ENCODE results near the gene ANXA1.

ANXA1 gene

DNA sequence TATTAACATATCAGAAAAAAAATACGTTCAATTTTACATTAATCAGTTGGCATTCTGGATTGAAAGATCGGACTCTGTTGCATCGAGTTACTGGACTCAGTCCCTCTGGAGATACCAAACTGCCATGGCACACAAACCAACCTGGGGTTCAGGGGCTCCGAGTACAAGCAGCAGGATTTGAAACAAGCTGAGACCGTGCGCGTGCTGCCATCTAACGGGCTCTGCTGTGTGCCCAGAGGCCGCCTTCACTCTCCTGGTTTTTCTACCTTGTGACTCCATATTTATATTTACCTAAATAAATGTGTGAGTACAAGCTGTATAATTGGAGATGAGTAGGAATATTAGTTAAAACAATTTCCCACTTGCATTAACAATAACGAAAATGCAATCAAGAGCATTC lies 48.2 kb downstream of the ANXA1 start:
- H3K9me3 Mint-ChIP-seq, result no peaks in the 10 kb centered on the region
- no peaks in the 10 kb centered on the region for H3K4me1 Mint-ChIP-seq (ENCODE audit: low read depth)
- peaks cover 18% of the 10 kb centered on the region for H3K27me3 Mint-ChIP-seq
- H3K36me3 Mint-ChIP-seq (ENCODE audit: low read depth), result no peaks in the 10 kb centered on the region
- no peak overlapping the region for H3K27ac Mint-ChIP-seq
- no peak overlapping the region for H3K4me3 Mint-ChIP-seq

DNA sequence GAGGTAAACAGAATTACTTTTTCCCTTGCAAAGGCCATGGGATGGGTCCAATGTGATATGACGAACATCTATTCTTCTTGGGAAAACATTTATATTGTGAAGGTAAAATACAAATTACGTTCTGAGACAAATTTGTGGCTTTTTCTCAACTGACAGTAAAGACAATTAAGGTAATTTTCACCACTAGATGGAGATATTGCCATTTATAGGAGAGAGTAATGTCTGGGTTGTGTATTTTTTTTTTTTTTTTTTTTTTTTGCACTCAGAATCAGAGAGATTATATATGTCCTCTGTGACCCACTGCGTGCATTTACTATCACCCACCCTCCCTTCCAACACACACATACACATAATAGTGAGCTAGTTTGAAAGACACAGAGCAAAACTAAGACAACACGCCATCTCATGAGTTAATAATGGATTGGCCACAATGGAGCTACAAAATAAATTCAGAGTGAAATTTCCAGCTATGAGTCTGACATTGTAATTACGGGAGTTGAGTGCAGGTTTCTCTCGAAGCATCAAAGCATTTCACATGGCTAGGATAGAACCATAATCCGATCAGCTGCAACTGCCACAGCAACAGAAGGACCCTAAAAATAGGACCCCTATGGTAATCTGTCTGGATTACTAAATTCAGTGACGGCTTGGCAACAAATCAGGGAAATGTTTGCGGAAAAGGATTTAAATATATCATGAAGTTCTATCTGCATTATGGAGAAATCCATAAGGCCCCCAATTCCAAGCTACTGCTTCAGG lies 49.2 kb downstream of the ANXA1 start:
- peaks cover 17% of the 10 kb centered on the region for H3K27me3 Mint-ChIP-seq
- H3K27ac Mint-ChIP-seq, result no peak overlapping the region
- H3K9me3 Mint-ChIP-seq, result no peaks in the 10 kb centered on the region
- no peaks in the 10 kb centered on the region for H3K4me1 Mint-ChIP-seq (ENCODE audit: low read depth)
- no peaks in the 10 kb centered on the region for H3K36me3 Mint-ChIP-seq (ENCODE audit: low read depth)
- no peak overlapping the region for H3K4me3 Mint-ChIP-seq

DNA sequence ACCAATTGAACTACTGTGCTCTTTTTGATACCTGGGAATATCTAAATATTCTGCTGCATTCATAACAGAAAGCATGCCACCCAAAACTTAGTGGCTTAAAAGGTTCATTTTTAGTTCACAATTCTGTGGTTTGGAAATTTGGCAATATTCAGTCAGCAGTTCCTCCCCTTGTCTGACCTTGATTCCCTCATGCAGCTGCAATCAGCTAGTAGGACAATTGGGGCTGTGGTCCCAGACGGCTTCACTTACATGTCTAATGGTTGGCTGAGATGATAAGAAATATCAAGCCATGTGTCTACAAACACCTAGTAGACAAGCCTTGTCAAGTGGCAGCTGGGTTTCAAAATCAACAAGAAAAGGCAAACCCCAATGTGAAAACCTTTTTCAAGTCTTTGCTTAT lies 51.3 kb downstream of the ANXA1 start:
- H3K36me3 Mint-ChIP-seq (ENCODE audit: low read depth), result no peaks in the 10 kb centered on the region
- no peaks in the 10 kb centered on the region for H3K9me3 Mint-ChIP-seq
- H3K4me3 Mint-ChIP-seq, result no peak overlapping the region
- peaks cover 11% of the 10 kb centered on the region for H3K27me3 Mint-ChIP-seq
- H3K27ac Mint-ChIP-seq, result no peak overlapping the region
- H3K4me1 Mint-ChIP-seq (ENCODE audit: low read depth), result no peaks in the 10 kb centered on the region

DNA sequence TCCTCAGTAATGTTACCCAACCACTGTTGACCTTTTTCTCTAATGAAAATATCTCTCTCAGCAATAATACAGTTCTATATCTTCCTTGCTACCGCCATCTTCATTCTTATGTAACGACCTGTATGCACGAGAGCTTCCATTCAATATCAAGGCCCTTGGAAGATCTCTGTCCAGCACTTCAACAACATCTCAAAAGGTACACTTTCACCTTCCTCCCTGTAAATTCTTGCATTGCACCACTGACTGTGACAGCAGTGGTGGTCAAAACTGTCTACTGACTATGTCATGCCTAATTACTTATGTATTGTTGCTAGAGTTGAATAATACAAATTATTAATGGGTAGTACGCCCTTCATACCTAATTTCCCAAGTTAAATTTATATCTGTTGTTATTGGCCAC lies 53.3 kb downstream of the ANXA1 start:
- Mint-ChIP-seq H3K27me3 (peaks cover 7% of the 10 kb centered on the region), H3K36me3 (ENCODE audit: low read depth) (no peaks in the 10 kb centered on the region), H3K4me3 (no peak overlapping the region), H3K4me1 (ENCODE audit: low read depth) (no peaks in the 10 kb centered on the region), H3K27ac (no peak overlapping the region), H3K9me3 (no peaks in the 10 kb centered on the region)

DNA sequence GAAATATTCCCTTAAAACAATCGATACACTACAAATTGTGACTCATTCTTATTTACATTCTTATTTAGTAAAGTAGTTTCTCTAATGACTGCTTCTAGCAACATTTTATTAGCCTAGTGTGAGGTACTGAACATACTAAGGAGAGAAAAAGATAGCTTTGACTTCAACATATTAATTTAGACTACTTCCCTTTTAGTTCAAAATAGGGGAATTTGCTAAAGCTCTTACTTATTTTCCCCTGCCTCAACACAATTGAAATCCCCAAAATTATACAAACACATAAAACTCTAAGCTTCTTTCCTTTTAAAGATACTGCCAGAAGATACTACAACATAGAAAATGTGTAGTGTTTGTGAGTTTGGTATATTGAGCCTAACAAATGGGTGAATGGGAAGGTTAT lies 55.2 kb downstream of the ANXA1 start:
- H3K36me3 Mint-ChIP-seq (ENCODE audit: low read depth), result no peaks in the 10 kb centered on the region
- H3K27ac Mint-ChIP-seq, result no peak overlapping the region
- H3K27me3 Mint-ChIP-seq, result peaks cover 7% of the 10 kb centered on the region
- no peak overlapping the region for H3K4me3 Mint-ChIP-seq
- H3K4me1 Mint-ChIP-seq (ENCODE audit: low read depth), result no peaks in the 10 kb centered on the region
- H3K9me3 Mint-ChIP-seq, result no peaks in the 10 kb centered on the region

DNA sequence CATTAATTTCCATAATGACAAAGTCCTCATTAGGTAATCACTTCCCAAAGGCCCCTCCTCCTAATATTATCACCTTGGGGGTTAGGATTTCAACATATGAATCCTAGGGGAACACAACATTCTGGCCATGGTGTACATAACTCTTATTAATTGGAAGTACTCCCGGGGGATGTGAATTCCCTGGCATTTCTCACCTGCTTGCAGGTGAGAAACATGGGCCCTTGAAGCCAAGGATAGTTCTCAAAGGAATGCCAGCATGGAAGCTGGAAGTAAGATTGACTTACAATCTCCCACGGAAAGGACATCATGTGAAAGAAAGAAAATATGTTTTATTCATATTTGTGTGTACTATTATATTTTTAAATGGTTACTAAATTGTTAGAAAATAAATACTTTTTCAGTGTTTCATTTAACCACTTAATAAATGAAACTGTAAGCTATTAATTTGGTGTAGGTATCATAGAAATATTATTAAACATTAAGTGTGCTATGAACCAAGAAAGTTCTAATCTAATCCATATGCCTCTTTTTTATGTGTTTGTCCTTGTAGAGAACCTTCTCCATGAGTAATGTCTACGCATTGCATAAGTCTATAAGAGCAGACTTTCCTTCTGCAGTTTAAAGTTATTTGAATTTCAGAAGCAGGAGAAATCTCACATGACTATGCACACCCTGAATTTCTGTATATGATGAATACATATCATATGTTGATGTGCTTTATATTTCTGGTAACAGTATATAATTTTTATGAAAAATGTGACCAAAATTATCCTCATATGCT lies 59.4 kb downstream of the ANXA1 start:
- H3K27ac Mint-ChIP-seq, result no peak overlapping the region
- no peaks in the 10 kb centered on the region for H3K36me3 Mint-ChIP-seq (ENCODE audit: low read depth)
- no peak overlapping the region for H3K4me3 Mint-ChIP-seq
- H3K4me1 Mint-ChIP-seq (ENCODE audit: low read depth), result peaks cover 13% of the 10 kb centered on the region
- peaks cover 18% of the 10 kb centered on the region for H3K27me3 Mint-ChIP-seq
- no peaks in the 10 kb centered on the region for H3K9me3 Mint-ChIP-seq

DNA sequence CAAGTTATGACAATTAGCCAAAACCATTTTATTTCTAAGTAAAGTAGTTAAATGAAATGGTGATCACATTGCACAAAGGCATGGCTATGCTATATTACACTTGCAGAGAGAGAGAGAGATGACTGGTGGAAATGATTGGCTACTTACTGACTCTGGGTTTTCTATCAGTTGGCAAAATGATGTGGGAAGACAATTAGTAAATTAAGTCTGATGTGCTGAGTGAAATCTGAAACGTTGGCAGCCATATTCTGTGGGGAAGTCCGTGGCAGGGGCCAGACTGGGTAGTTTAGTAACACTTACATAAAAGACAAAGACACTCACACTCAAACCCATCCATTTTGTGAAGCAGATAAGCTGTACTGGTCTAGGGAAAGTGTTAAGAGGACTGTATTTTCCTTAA lies 61.6 kb downstream of the ANXA1 start:
- Mint-ChIP-seq H3K36me3 (ENCODE audit: low read depth) (no peaks in the 10 kb centered on the region), H3K4me1 (ENCODE audit: low read depth) (peaks cover 19% of the 10 kb centered on the region), H3K9me3 (no peaks in the 10 kb centered on the region), H3K27me3 (peaks cover 30% of the 10 kb centered on the region), H3K27ac (no peak overlapping the region), H3K4me3 (no peak overlapping the region)

DNA sequence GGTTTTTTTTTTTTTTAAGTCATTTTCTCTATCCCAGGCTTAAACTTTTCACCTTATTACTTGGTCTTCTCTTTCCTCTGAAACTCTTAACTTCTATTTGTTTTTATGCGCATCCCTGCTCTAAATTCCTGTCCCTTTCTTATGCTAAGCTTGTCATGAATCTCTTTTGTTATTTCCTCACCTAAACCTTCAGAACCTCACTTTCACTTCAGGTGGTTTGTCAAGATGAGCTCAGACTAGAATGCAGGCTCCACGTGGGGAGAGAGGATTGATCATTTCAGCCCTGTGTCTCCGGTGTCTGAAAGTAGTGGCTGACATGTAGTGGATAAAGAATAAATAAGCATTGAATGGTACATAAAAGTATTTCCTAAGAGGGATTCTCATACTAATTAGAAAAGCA lies 63.6 kb downstream of the ANXA1 start:
- Mint-ChIP-seq H3K27me3 (peaks cover 26% of the 10 kb centered on the region), H3K36me3 (ENCODE audit: low read depth) (no peaks in the 10 kb centered on the region), H3K27ac (no peak overlapping the region), H3K4me3 (no peak overlapping the region), H3K4me1 (ENCODE audit: low read depth) (peaks cover 29% of the 10 kb centered on the region), H3K9me3 (no peaks in the 10 kb centered on the region)

DNA sequence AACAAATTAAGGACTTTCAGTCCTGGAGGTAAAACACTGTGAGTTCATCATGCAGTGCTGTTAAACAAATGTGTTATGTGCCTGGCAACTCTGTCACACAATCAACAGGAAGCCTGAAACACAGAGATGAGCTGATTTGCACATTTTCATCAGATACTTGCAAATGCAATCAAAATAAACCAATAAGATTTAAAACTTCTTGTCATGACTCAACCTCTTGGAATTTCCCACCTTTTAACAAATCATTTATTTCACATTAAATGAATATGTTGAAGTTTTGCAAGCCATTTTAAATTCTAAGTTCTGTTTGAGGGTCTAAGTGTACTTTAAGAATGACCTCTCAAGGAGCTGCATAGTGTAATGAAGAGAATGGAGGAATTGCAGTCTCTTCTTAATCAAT lies 64.4 kb downstream of the ANXA1 start:
- Mint-ChIP-seq H3K4me1 (ENCODE audit: low read depth) (peaks cover 38% of the 10 kb centered on the region), H3K27ac (no peak overlapping the region), H3K36me3 (ENCODE audit: low read depth) (no peaks in the 10 kb centered on the region), H3K27me3 (peaks cover 26% of the 10 kb centered on the region), H3K4me3 (no peak overlapping the region), H3K9me3 (no peaks in the 10 kb centered on the region)
